K562 (cell line): Measurements from ENCODE around the gene C6orf62. TPM values are rescaled to one million over a fixed set of nuclear protein-coding genes. Genes with fewer than 3 reads are reported as not detected.

Experiments used
- BACH1 ChIP-seq: fragments of 200-800 bp; sonication (Bioruptor generic); IDR thresholded peaks from 2 replicates; pipeline ENCODE4 v1.6.1; 2016; ENCODE audit warnings: missing genetic modification characterization, missing compliant biosample characterization
- E2F1 ChIP-seq: sonication (generic); formaldehyde crosslinking; IDR thresholded peaks from 2 replicates; pipeline ENCODE4 v1.8.1; 2023; ENCODE audit warnings: mild to moderate bottlenecking, missing genetic modification reagents, moderate library complexity
- ERF ChIP-seq: fragments of 450-650 bp; formaldehyde crosslinking; IDR thresholded peaks from 2 replicates; pipeline ENCODE4 v1.4.0; 2020; ENCODE audit warnings: mild to moderate bottlenecking, mixed read lengths
- HDGF ChIP-seq: fragments of 450-650 bp; IDR thresholded peaks from 2 replicates; pipeline ENCODE4 v1.6.1; 2016
- NFRKB ChIP-seq: fragments of 450-650 bp; IDR thresholded peaks from 2 replicates; pipeline ENCODE4 v1.6.1; 2016; ENCODE audit warnings: low read depth
- PTRF ChIP-seq: fragments of 450-650 bp; IDR thresholded peaks from 2 replicates; pipeline ENCODE4 v1.6.1; 2016; ENCODE audit warnings: mild to moderate bottlenecking, missing genetic modification characterization, missing compliant biosample characterization
- RNF219 ChIP-seq: fragments of 250-450 bp; sonication (Bioruptor Pico); IDR thresholded peaks from 2 replicates; pipeline ENCODE4 v1.5.0; 2022; ENCODE audit warnings: mild to moderate bottlenecking
- SMARCB1 ChIP-seq: IDR thresholded peaks from 2 replicates; pipeline ENCODE4 v1.6.1; 2011; ENCODE audit warnings: improper control_type of control experiment, low read depth; ENCODE audit not compliant: insufficient read length
- SREBF1 ChIP-seq: fragments of 150-350 bp; IDR thresholded peaks from 2 replicates; pipeline ENCODE4 v1.6.1; 2014; ENCODE audit warnings: antibody characterized with exemption, low read depth, low read length, borderline replicate concordance
- STAG1 ChIP-seq: sonication (generic); formaldehyde crosslinking; IDR thresholded peaks from 2 replicates; pipeline ENCODE4 v1.5.0; 2020; ENCODE audit warnings: missing genetic modification reagents, borderline replicate concordance
- ZBTB1 ChIP-seq: sonication (generic); formaldehyde crosslinking; IDR thresholded peaks from 2 replicates; pipeline ENCODE4 v1.8.1; 2023; ENCODE audit warnings: missing genetic modification reagents, low read depth, mild to moderate bottlenecking, borderline replicate concordance
- ZNF263 ChIP-seq: sonication (generic); formaldehyde crosslinking; IDR thresholded peaks from 2 replicates; pipeline ENCODE4 v1.8.0; 2022; ENCODE audit warnings: mild to moderate bottlenecking, missing genetic modification reagents, borderline replicate concordance
- ZNF280B ChIP-seq: fragments of 250-450 bp; sonication (Bioruptor Pico); IDR thresholded peaks from 2 replicates; pipeline ENCODE4 v1.5.1; 2021; ENCODE audit warnings: mild to moderate bottlenecking
- polyA plus RNA-seq, 8 experiments: library from polyadenylated mRNA; depleted of rRNA in 4 of 8; stranded (reverse) in 5 of 8; unstranded in 3 of 8; fragments of >200 nt; fragmentation: Nextera tagmentation in 2 of 8; fragmentation: Illumina TruSeq in 1 of 8; extraction: Ambion mirVana in 2 of 8; extraction: Trizol in 1 of 8; gene quantifications; 2 replicates each; pipeline versions ENCODE4 v1.2.1 to v1.2.3, GENCODE V29; 2011 to 2014; ENCODE audit warnings: inconsistent platforms in 1 of 8, missing spikeins in 1 of 8
- total RNA-seq, 7 experiments: library from RNA; depleted of rRNA in 6 of 7; stranded (reverse); fragments of >200 nt in 6 of 7; fragmentation: Illumina TruSeq in 2 of 7; extraction: Trizol in 2 of 7; gene quantifications; 2 replicates each; pipeline versions ENCODE4 v1.2.1 to v1.2.3, GENCODE V29; 2011 to 2021; ENCODE audit warnings: low replicate concordance in 1 of 7
- TF ChIP-seq, protein P1 (sequence below), 2 experiments: fragments of 450-650 bp; IDR thresholded peaks; 2 replicates each; pipeline ENCODE4 v1.6.1; 2016
- TF ChIP-seq, protein P2 (sequence below): IDR thresholded peaks from 2 replicates; pipeline ENCODE4 v1.6.1; 2011; ENCODE audit not compliant: insufficient read length; ENCODE audit errors: extremely low read depth

The C6orf62 gene
- total and polyA plus RNA-seq, 9 of the 15 experiments (the other 6 are each of a cell fraction or from before 2014, with no cell fraction given), result 48.5 to 579 (median 111) TPM

DNA sequence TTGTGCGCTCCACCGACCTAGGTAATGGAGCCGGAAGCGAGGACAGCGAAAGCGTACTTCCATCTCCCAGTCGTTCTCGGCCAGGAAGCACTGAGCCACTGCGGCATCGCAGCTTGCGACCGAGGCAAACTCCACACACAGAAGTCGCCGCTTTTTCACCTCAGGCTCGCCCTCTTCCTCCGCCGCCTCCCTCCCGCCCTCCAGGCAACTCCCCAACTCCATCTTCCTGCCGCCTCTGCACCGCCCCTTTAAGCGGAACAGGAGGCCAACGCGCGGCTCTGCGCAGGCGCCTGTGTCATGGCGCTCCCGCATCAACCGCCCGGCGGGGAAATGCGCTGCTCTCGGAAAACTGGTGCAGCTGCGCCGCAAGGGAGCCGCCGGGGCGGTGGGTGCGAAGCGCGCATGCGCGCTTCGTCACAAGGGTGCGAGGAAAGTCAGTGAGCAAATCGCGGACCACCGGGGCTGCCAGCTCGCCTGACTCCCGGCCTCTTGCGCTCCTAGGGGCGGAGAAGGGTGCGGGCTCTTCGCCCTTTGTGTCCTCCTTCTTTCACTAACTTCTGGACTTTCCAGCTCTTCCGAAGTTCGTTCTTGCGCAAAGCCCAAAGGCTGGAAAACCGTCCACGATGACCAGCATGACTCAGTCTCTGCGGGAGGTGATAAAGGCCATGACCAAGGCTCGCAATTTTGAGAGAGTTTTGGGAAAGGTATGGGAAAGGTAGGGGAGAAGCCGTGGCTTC, 52.1 kb downstream of the C6orf62 start, which contains the start of the genes ACOT13 and TDP2 (continued):
- TF ChIP-seq SREBF1, result peak; percentile 77; the same call in 1 of the 2 replicates
- TF ChIP-seq RNF219, result 0 out of 2 replicates have a peak, but pooled peaks have one; percentile 61
- no peak; the same call in 1 of the 2 replicates for TF ChIP-seq E2F1 (CRISPR knock-in tag)
- no peak for TF ChIP-seq ZBTB1 (CRISPR knock-in tag)
- TF ChIP-seq STAG1, result no peak
- no peak for TF ChIP-seq PTRF (tag)
- 0 out of 2 replicates have a peak, but pooled peaks have one; percentile 14 for TF ChIP-seq ZNF263 (CRISPR knock-in tag)
- no peak for TF ChIP-seq HDGF
- TF ChIP-seq ZNF280B (CRISPR knock-in tag), result no peak
- TF ChIP-seq, protein P1, sequence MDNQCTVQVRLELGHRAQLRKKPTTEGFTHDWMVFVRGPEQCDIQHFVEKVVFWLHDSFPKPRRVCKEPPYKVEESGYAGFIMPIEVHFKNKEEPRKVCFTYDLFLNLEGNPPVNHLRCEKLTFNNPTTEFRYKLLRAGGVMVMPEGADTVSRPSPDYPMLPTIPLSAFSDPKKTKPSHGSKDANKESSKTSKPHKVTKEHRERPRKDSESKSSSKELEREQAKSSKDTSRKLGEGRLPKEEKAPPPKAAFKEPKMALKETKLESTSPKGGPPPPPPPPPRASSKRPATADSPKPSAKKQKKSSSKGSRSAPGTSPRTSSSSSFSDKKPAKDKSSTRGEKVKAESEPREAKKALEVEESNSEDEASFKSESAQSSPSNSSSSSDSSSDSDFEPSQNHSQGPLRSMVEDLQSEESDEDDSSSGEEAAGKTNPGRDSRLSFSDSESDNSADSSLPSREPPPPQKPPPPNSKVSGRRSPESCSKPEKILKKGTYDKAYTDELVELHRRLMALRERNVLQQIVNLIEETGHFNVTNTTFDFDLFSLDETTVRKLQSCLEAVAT (IDR thresholded peaks at IDR 0.05), result peak; percentile 82 to 90; a peak in 3 of 4 replicates
- peak; percentile 35; the same call in 1 of the 2 replicates for TF ChIP-seq ERF
- no peak for TF ChIP-seq SMARCB1
- peak; percentile 85 for TF ChIP-seq NFRKB
- no peak for TF ChIP-seq BACH1 (tag)
- TF ChIP-seq, protein P2, sequence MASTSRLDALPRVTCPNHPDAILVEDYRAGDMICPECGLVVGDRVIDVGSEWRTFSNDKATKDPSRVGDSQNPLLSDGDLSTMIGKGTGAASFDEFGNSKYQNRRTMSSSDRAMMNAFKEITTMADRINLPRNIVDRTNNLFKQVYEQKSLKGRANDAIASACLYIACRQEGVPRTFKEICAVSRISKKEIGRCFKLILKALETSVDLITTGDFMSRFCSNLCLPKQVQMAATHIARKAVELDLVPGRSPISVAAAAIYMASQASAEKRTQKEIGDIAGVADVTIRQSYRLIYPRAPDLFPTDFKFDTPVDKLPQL, result no peak
